Measurements from ENCODE around the gene SLC35F6.
A peak's percentile ranks its signal among the peaks of the same experiment; 100 is the strongest.
"Not testable (repeated sequence)": the region's sequence is repeated elsewhere in the genome, so short reads cannot be mapped to it uniquely, and the experiment has no call there.

SLC35F6 gene

GRCh38 chr2:26731714-26732113, 32.4 kb upstream of the SLC35F6 start:
- DNase-seq: no peak

DNA sequence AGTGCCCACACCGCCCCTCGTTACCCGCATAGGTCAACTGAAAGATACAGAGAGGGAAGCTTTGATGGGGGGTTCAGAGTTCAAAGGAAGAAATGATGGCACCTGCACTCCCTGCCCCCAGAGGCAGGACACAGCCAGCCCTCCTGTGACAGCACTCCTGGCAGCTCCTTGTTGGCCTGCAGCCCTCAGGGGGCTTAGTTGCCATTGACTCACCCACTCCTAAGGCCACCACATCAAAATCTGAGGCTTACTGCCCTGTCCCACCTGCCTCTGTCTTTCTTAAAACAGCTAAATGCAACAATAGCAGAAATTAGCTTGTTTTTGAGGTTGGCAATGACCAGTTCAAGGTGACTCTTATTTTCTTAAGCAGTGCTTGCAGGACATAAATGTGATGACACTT, 31.6 kb upstream of the SLC35F6 start:
- DNase-seq: no peak

DNA sequence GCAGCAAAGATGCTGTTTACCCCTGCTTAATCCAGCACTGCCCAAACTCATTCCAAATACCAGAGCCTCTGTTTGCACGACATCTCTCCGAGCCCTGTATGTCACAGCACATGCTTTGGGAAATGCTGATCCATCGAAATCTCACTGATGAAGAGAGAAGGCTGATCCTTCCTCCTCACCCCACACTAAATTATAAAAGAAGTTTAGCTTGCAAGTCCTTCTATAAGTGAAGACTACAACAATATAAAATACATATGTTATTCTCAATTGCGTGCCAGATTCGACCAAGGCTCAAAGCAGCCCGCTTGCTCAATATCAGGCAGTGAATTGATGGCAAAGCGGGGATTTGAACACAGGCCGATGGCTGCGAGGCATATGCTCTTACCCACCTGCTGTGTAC, 30.7 kb upstream of the SLC35F6 start:
- no peak for DNase-seq

DNA sequence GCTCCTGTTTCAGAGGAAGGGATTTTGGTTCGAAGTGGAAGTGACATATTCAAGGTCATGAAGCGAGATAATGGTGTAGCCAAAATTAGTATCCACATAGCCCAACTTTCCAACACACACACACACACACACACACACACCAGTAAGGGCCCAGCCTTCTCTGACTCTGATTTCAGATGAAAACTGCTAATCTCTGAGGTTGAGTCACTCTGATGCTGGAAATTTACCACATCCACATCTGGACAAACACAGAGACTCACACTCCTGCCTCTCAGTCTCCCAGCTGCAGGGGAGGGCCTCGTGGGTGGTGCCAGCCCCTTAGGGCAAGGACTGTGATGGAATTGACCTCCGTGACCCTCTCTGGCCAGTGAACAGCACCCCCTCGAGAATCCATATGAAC, 29.0 kb upstream of the SLC35F6 start:
- DNase-seq: no peak

DNA sequence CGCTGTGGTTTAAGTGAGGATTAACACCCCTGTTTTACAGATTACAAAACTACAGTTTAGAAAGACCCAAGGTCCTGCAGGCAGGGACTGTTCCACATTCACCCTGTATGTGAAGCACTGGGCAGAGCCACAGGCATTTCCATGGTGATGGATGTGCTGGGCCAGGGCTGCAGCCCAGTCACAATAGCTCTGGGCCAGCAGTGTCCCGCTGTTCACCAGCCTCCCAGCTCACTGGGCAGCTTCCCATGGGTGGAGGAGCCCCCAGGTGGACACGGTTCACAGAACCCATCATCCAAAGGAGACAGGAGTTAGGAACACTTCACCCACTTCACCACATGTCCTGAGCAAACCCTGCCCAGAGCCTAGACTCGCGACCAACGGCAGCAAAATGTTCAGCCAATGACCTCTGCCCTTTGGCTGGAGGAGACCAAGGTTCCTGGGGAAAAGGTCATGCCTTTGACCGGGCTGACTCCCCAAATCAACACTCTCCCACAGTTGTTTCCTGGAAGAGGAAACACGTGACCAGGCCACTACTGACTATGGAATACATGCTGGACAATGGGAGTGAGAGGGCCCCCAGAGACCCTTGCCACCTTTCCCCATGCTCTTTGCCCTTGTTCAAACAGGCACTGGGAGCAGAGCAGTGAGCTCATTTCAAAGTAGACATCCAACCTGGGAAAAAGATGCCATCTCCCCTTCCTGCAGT, 28.0 kb upstream of the SLC35F6 start:
- no peak for DNase-seq

DNA sequence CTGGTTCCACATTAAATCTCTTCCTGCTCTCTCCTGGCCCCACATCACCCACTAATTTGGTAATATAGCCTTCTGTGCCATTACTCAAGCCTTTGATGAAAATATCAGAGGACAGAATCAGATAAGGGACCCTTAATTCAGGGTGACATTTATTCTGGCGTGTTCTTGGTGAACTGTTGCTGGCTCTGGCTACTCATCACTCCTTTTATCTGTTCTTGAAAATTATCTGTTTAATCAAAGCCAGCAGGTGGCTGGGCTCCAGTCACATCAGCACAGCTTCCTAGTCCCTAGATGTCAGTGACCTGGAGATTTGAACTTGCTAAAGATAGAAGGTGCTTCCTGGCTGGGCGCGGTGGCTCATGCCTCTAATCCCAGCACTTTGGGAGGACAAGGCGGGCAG, 26.9 kb upstream of the SLC35F6 start:
- DNase-seq: no peak

DNA sequence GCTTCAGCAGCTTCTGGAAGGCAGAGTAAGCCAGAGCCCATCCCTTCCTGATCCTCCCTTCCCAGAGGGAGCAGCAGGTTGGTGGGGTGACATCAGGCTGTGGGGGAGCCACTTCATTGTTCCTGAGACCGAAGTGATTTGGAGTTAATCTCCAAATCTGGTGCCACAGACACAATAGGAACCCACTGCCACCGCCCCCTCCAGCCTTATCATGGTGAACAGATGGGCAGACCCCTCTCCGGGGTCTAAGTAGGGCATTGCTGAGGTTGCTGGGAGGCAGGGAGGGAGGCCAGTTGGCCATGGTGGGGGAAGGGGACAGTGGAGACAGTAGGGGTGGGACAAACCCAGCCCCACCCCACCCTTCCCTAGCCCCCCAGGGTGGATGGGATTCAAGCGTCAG, 25.6 kb upstream of the SLC35F6 start:
- no peak for DNase-seq

GRCh38 chr2:26739514-26739913, 24.6 kb upstream of the SLC35F6 start:
- DNase-seq: no peak

DNA sequence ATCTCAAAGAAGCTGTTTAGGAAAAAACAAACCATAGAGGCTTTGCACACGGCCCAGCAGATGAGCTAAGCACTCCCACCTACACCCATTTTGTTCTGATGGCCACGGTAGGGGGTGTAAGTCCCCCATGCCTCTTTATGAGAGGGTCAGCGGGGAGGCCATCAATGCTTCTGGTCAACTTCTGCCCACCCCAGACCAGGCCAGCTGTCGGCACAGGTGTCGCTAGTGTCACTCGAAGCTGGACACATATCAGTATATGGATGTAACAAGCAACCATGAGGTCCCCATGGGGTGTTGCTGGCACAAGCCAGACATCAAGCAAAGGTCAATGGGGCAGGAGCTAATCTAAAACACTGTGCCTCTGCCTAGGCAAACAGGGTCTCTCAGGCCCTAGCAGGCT, 23.7 kb upstream of the SLC35F6 start:
- DNase-seq: no peak

- no peak for DNase-seq
These were observed 23.2 kb upstream of the SLC35F6 start for GRCh38 chr2:26740890-26741302.

- DNase-seq: no peak
These were observed 21.9 kb upstream of the SLC35F6 start for GRCh38 chr2:26742048-26742770.

- no peak for DNase-seq
These were observed 20.2 kb upstream of the SLC35F6 start for GRCh38 chr2:26743852-26744251.

- DNase-seq: no peak
These were observed 19.1 kb upstream of the SLC35F6 start for GRCh38 chr2:26744953-26745352.

GRCh38 chr2:26745609-26746327, 18.3 kb upstream of the SLC35F6 start:
- DNase-seq: peak; percentile 81

GRCh38 chr2:26746934-26747333, 17.1 kb upstream of the SLC35F6 start:
- DNase-seq: no peak

GRCh38 chr2:26749787-26750420, 14.2 kb upstream of the SLC35F6 start:
- not testable (repeated sequence) for DNase-seq

GRCh38 chr2:26750467-26750866, 13.6 kb upstream of the SLC35F6 start:
- DNase-seq: not testable (repeated sequence)

DNA sequence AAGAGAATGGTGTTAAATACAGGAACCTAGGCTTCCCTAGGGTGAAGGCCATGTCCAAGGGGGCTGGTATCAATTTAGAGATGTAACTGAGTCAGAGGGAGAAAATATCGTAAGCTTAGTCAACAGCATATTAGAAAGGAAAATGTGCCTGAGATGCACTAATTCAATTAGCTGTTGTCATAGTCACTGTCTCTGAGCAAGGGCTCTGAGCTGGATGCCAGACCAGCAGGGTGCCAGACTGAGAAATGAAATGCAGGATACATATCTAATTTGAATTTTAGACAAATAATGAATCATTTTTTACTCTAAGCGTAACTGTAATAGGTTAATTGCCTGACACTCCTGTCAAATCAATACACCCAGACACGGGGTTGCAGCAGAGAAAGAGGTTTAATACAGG, 11.4 kb upstream of the SLC35F6 start:
- DNase-seq: no peak

DNA sequence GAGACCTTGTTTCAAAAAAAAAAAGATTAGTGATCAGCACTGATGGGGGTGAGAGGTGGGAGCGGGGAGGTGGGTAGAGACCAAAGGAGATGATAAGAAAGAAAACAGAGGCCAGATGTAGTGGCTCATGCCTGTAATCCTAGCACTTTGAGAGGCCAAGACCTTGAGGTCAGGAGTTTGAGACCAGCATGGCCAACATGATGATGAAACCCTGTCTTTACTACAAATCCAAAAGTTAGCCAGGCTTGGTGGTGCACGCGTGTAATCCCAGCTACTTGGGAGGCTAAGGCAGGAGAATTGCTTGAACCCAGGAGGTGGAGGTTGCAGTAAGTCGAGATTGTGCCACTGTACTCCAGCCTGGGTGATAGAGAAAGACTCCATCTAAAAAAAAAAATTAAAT, 9.5 kb upstream of the SLC35F6 start:
- DNase-seq: no peak

DNA sequence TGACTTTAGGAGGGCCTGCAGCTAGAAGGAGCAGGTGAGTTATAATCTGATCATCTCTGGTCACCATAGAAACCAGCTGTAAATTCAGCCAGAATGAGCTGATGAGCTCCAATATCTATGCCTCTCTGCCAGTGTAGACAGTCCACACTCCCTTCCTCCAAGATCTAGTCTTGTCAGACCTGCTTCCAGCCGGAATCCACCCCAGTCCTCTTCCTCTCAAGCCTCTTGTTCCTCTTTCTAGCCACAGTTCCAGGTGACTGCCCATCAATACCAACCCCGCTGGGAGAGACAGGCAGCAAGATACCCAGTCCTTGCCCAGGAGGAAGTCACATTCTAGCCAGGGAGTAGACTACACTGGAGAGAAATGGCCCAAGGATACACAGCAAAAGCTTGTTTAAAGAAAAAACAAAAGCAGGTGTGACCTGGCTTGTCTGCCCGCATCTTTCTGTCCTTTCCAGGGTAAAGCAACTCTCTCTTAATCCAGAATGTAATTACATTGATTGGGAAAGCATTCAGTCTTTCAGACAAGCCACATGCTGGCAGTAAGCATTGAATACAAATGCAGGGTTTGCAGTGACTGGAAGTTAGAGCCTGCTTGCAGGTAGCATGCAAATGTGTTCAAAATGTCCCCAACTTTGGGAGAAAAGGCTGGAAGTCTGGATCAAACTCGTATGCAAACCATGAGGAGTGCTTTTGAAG, 9.0 kb upstream of the SLC35F6 start:
- DNase-seq: no peak

- DNase-seq: no peak
These were observed 7.7 kb upstream of the SLC35F6 start for GRCh38 chr2:26756337-26756736.

DNA sequence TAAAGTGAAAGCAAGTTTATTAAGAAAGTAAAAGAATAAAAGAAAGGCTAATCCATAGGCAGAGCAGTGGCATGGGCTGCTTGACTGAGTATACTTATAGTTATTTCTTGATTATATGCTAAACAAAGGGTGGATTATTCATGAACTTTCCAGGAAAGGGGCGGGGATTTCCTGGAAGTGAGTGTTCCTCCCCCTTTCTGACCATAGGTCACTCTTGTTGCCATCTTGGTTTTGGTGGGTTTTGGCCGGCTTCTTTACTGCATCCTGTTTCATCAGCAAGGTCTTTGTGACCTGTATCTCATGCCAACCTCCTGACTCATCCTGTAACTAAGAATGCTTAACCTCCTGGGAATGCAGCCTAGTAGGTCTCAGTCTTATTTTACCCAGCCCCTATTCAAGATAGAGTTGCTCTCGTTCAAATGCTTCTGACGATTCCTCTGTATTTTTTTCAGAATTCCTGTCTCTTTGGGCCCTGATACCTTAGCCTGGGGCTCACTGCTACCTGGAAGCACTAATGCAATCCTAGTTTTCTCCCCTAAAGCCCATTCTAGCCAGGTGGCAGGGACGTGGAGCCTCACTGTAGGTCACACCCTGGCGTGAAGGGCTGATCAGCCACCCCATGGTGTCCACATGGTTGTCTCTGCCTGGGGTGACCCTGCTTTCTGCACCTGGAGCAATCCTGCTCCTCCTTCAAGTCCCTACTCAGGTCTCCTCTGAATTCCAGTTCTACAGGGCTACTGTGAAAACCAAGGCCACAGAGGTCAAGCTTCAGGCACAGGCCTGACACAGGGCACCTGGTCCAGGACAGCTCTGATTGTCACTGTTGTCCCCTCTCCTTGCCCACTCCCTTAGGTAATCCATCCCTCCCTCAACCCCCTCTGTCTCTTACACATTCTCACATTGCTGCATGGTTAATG, 6.0 kb upstream of the SLC35F6 start:
- DNase-seq: no peak

Data from stimulated activated CD4-positive, alpha-beta T cell treated with anti-CD3 and anti-CD28 coated beads, Interleukin-12 subunit alpha, Interleukin-12 subunit beta, amount 100 ng/mL, for 4 hours (primary cell).